Colonic mucosa (tissue), 4 donors: ENCODE measurements around the gene TTLL6. TPM values are rescaled to one million over a fixed set of nuclear protein-coding genes. Genes with fewer than 3 reads are reported as not detected.
A peak's percentile ranks its signal among the peaks of the same experiment; 100 is the strongest.
"Not testable (repeated sequence)": the region's sequence is repeated elsewhere in the genome, so short reads cannot be mapped to it uniquely, and the experiment has no call there.

ENCODE experiments used
- DNase-seq: peaks from one replicate; pipeline ENCODE4 v3.0.0-alpha.2; 2020
- H3K27ac ChIP-seq: fragments of 200-600 bp; one replicate; pipeline ENCODE4 v1.8.0; 2021
- H3K27me3 ChIP-seq: fragments of 200-600 bp; one replicate; pipeline ENCODE4 v1.8.0; 2021
- H3K36me3 ChIP-seq: fragments of 200-600 bp; one replicate; pipeline ENCODE4 v1.8.0; 2021
- H3K4me1 ChIP-seq: fragments of 200-600 bp; one replicate; pipeline ENCODE4 v1.8.0; 2021; ENCODE audit warnings: mild to moderate bottlenecking
- H3K4me3 ChIP-seq: fragments of 200-600 bp; one replicate; pipeline ENCODE4 v1.8.0; 2021
- H3K9ac ChIP-seq, 2 donors: one replicate each; pipeline ENCODE4 v1.7.0; 2013; ENCODE audit warnings: control low read depth in 2 of 2, low read depth in 2 of 2, low read length in 2 of 2
- H3K9me3 ChIP-seq: fragments of 200-600 bp; one replicate; pipeline ENCODE4 v1.8.0; 2021
- intact Hi-C: fragments of 100-400 bp; cut with DNase I; formaldehyde crosslinking; loops from one replicate; pipeline ENCODE4 v1.14.1; 2022
- total RNA-seq, 2 donors: library from RNA; stranded (reverse); fragmentation: NEBNext Ultra II Directional in 1 of 2; extraction: Animal tissue kit (Norgen Biotek cat#: 25700) in 1 of 2; gene quantifications; one replicate each; pipeline ENCODE4 v1.2.1, GENCODE V29; 2021
- TF ChIP-seq, protein P1 (sequence below): fragments of 200-600 bp; IDR thresholded peaks from one replicate; pipeline ENCODE4 v1.8.0; 2022; ENCODE audit warnings: antibody characterized with exemption, mild to moderate bottlenecking
- donor health status: healthy.
- donor health status: DM: no; HTN: no; CAD: no.
- donor health status: DM: no; HTN: no; CAD: no.

TTLL6 gene
- total RNA-seq, 2 donors from 2014 or later = 8.2 to 18.7 TPM

DNA sequence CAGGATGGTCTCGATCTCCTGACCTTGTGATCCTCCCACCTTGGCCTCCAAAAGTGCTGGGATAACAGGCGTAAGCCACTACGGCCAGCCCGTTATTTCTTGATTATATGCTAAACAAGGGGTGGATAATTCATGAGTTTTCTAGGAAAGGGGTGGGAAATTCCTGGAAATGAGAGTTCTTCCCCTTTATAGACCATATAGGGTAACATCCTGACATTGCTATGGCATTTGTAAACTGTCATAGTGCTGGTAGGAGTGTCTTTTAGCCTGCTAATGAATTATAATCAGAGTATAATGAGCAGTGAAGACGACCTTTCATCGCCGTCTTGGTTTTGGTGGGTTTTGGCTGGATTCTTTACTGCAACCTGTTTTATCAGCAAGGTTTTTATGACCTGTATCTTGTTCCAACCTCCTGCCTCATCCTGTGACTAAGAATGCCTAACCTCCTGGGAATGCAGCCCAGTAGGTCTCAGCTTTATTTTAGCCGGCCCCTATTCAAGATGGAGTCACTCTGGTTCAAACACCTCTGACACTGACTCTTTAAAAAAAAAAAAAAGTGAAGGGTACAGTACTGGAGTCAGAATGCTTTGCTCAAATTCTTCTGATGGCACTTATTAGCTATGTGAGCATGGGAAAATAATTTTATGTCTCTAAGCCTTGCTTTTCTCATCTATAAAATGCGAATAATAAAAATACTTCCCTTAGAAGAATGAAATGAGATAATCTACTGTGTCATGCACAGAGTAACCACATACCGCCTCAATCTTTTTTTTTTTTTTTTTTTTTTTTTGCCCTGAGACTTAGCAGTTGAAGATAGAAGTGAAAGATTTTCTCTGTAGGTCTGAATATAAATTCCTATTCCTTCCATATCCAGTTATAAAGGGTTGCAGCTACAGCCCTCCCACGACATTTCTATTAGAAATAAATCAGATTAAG lies 8.7 kb upstream of the TTLL6 start:
- intact Hi-C loops = no loop called here
- H3K27me3 ChIP-seq = no peaks in the 10 kb centered on the region
- H3K9me3 ChIP-seq = no peaks in the 10 kb centered on the region
- H3K36me3 ChIP-seq = no peaks in the 10 kb centered on the region
- H3K9ac ChIP-seq = no peak overlapping the region
- H3K4me1 ChIP-seq = no peaks in the 10 kb centered on the region
- no peak overlapping the region for H3K27ac ChIP-seq
- TF ChIP-seq, protein P1, sequence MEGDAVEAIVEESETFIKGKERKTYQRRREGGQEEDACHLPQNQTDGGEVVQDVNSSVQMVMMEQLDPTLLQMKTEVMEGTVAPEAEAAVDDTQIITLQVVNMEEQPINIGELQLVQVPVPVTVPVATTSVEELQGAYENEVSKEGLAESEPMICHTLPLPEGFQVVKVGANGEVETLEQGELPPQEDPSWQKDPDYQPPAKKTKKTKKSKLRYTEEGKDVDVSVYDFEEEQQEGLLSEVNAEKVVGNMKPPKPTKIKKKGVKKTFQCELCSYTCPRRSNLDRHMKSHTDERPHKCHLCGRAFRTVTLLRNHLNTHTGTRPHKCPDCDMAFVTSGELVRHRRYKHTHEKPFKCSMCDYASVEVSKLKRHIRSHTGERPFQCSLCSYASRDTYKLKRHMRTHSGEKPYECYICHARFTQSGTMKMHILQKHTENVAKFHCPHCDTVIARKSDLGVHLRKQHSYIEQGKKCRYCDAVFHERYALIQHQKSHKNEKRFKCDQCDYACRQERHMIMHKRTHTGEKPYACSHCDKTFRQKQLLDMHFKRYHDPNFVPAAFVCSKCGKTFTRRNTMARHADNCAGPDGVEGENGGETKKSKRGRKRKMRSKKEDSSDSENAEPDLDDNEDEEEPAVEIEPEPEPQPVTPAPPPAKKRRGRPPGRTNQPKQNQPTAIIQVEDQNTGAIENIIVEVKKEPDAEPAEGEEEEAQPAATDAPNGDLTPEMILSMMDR = no peak
- DNase-seq = no peak
- no peak overlapping the region for H3K4me3 ChIP-seq

DNA sequence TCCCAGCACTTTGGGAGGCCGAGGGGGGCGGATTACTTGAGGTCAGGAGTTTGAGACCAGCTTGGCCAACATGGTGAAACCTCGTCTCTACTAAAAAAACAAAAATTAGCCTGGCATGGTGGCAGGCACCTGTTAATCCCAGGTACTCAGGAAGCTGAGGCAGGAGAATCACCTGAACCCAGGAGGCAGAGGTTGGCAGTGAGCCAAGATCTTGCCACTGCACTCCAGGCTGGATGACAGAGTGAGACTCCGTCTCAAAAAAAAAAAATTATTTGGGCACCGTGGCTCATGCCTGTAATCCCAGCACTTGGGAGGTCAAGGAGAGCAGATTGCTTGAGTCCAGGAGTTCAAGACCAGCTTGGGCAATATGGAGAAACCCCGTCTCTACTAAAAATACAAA lies 3.9 kb upstream of the TTLL6 start:
- H3K27me3 ChIP-seq, H3K27ac ChIP-seq, H3K4me3 ChIP-seq, intact Hi-C loops, H3K36me3 ChIP-seq, DNase-seq, H3K9me3 ChIP-seq, H3K4me1 ChIP-seq, H3K9ac ChIP-seq: not testable (repeated sequence)

DNA sequence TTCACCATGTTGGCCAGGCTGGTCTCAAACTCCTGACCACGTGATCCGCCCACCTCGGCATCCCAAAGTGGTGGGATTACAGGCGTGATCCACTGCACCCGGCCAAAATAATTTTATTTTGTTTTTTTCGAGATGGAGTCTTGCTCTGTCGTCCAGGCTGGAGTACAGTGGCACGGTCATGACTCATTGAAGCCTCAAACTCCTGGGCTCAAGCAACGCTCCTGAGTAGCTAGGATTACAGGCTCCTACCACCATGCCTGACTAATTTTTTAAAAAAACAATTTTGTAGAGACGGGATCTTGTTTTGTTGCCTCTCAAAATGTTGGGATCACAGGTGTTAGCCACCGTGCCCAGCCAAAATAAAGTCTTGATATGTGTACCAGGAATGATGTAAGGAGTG lies 2.4 kb upstream of the TTLL6 start:
- H3K9ac ChIP-seq = no peak overlapping the region
- intact Hi-C loops = no loop called here
- no peaks in the 10 kb centered on the region for H3K36me3 ChIP-seq
- no peaks in the 10 kb centered on the region for H3K4me1 ChIP-seq
- H3K27ac ChIP-seq = no peak overlapping the region
- no peak overlapping the region for H3K4me3 ChIP-seq
- H3K9me3 ChIP-seq = no peaks in the 10 kb centered on the region
- no peak for DNase-seq
- H3K27me3 ChIP-seq = no peaks in the 10 kb centered on the region
- TF ChIP-seq, protein P1 = no peak

DNA sequence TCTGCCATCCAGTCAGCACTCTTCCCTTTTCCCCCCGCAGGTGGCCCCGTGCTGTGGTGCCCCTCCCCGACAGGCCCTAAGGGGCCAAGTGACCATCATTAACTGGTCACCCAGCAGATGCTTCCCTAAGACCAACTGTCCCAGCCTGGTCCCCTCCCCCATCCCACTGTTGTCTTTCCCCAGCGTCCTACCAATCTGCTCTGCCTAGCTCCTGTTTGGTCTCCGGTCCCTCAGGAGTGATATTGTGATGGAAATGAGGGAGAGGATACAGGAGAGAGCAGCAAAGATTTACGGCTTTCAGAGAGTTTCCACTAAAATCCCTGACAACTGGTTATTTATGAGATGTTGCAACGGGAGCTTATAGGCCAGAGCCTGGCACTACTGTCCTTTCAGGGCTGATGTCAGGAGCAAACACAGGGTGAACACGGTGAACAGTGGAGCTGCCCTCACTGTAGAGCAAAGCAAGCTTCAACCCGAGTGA lies 1.4 kb upstream of the TTLL6 start:
- no peak overlapping the region for H3K9ac ChIP-seq
- H3K27me3 ChIP-seq = no peaks in the 10 kb centered on the region
- H3K4me1 ChIP-seq = no peaks in the 10 kb centered on the region
- intact Hi-C loops = no loop called here
- no peak for DNase-seq
- H3K36me3 ChIP-seq = no peaks in the 10 kb centered on the region
- no peaks in the 10 kb centered on the region for H3K9me3 ChIP-seq
- H3K4me3 ChIP-seq = no peak overlapping the region
- TF ChIP-seq, protein P1 = no peak
- no peak overlapping the region for H3K27ac ChIP-seq

DNA sequence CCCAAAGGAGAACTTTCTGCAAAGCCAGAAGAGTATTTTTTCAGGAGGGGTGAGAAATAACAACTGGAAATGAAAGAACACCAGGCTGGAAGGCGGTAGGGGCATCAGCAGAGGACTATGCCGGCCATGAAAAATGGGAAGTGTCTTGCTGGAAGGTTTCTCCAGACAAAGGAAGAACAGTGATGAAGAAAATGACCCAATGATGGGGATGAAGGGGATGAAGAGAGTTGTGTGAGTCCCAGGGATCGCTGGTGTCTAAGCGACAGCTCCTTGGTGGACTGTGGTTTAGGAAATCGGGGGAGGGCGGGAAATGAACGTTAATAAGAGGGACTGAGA lies 623 bp downstream of the TTLL6 start:
- Histone ChIP-seq H3K9ac (peak overlapping the region; percentile 72 to 82), H3K4me1 (no peaks in the 10 kb centered on the region), H3K36me3 (no peaks in the 10 kb centered on the region), H3K4me3 (peak overlapping the region; percentile 41), H3K9me3 (no peaks in the 10 kb centered on the region), H3K27ac (no peak overlapping the region), H3K27me3 (no peaks in the 10 kb centered on the region)
- TF ChIP-seq, protein P1 = no peak
- DNase-seq = no peak
- intact Hi-C loops = no loop called here

DNA sequence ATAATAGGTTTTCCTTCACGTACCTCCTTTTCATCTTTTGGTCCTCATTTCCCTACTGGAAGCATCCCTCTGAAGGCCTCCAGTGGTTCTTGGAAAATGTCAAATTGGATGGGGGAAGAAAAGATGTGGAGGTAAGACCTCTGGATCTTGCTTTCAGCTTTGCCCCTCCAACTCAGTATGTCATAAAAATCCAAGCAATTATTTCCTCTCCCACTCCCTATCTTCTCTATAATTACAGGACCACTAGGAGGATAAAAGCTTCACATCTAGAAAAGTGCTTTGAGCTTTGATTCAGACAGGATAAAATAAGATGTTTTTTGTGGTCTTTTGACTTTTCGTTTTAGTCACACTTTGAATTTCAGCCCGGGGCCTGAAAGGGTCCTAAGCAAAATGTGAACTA lies 1.7 kb downstream of the TTLL6 start:
- intact Hi-C loops = no loop called here
- Histone ChIP-seq H3K4me1 (peaks cover 4% of the 10 kb centered on the region), H3K27me3 (no peaks in the 10 kb centered on the region), H3K4me3 (no peak overlapping the region), H3K27ac (no peak overlapping the region), H3K9me3 (no peaks in the 10 kb centered on the region), H3K9ac (no peak overlapping the region), H3K36me3 (no peaks in the 10 kb centered on the region)
- no peak for DNase-seq
- TF ChIP-seq, protein P1 = no peak
